IMR-90 (cell line): ENCODE results near the gene DNAJC25. TPM values are rescaled to one million over a fixed set of nuclear protein-coding genes. Genes with fewer than 3 reads are reported as not detected.

Experiments used
- ATAC-seq: fragments of 200-7000 bp; cut with Tn5 transposase; 2 replicates; pipeline ENCODE4 v1.9.1; 2020; ENCODE audit warnings: low read depth, mild to moderate bottlenecking, moderate library complexity
- BruUV-seq: library from RNA; stranded (reverse); fragments of 400-500 nt; replicated peaks from 2 replicates; lab custom pipeline; 2021; lab: Mats Ljungman, UMichigan
- CTCF ChIA-PET: fragments of 300-600 bp; formaldehyde crosslinking; extraction: SDS; loops from one replicate; lab custom pipeline; 2021; ENCODE audit warnings: antibody characterized with exemption; lab: Yijun Ruan, JAX
- POLR2A ChIA-PET: fragments of 300-600 bp; sonication (Branson Sonifier 250); formaldehyde crosslinking; loops from one replicate; lab custom pipeline; 2022; ENCODE audit warnings: antibody characterized with exemption; ENCODE audit not compliant: unreplicated experiment; lab: Charles Lee
- DNase-seq: peaks from one replicate; pipeline ENCODE4 v3.0.0; 2013
- H2AFZ ChIP-seq: replicated peaks from 2 replicates; pipeline ENCODE3; 2013; ENCODE audit warnings: low read length, mild to moderate bottlenecking; ENCODE audit not compliant: poor library complexity
- H2AK5ac ChIP-seq: 2 replicates; pipeline ENCODE4 v1.6.1; 2013; ENCODE audit warnings: low read depth, low read length, inconsistent platforms
- H2AK9ac ChIP-seq: replicated peaks from 2 replicates; pipeline ENCODE3; 2013; ENCODE audit warnings: mild to moderate bottlenecking, low read depth, low read length, moderate library complexity; ENCODE audit not compliant: poor library complexity
- H2BK120ac ChIP-seq: 2 replicates; pipeline ENCODE4 v1.6.1; 2013; ENCODE audit warnings: low read depth, low read length, inconsistent platforms
- H2BK15ac ChIP-seq: 3 replicates; pipeline ENCODE4 v1.6.1; 2013; ENCODE audit warnings: low read depth, low read length, inconsistent platforms
- H2BK20ac ChIP-seq: 2 replicates; pipeline ENCODE4 v1.6.1; 2013; ENCODE audit warnings: low read depth, mild to moderate bottlenecking, inconsistent platforms, low read length, moderate library complexity
- H2BK5ac ChIP-seq: 2 replicates; pipeline ENCODE4 v1.6.1; 2013; ENCODE audit warnings: mild to moderate bottlenecking, low read depth, low read length, inconsistent platforms; ENCODE audit not compliant: poor library complexity, severe bottlenecking
- H3K14ac ChIP-seq: replicated peaks from 2 replicates; pipeline ENCODE4 v1.6.1; 2013; ENCODE audit warnings: low read depth, low read length, inconsistent platforms
- H3K18ac ChIP-seq: 2 replicates; pipeline ENCODE4 v1.6.1; 2013; ENCODE audit warnings: low read depth, low read length, control low read depth
- H3K23ac ChIP-seq: 2 replicates; pipeline ENCODE4 v1.6.1; 2013; ENCODE audit warnings: low read depth, low read length, inconsistent platforms
- H3K27ac ChIP-seq: 2 replicates; pipeline ENCODE4 v1.5.1; 2013; ENCODE audit warnings: mild to moderate bottlenecking, control low read depth, low read length; ENCODE audit not compliant: insufficient read depth
- H3K27me3 ChIP-seq: 2 replicates; pipeline ENCODE4 v1.6.1; 2013; ENCODE audit warnings: low read length; ENCODE audit not compliant: control insufficient read depth, insufficient read depth
- H3K36me3 ChIP-seq: 2 replicates; pipeline ENCODE4 v1.6.1; 2013; ENCODE audit warnings: low read length, mixed read lengths; ENCODE audit not compliant: control insufficient read depth, insufficient read depth
- H3K4ac ChIP-seq: 2 replicates; pipeline ENCODE4 v1.6.1; 2013; ENCODE audit warnings: low read depth, low read length, inconsistent platforms
- H3K4me1 ChIP-seq: 2 replicates; pipeline ENCODE4 v1.6.1; 2013; ENCODE audit warnings: low read length, mixed read lengths; ENCODE audit not compliant: control insufficient read depth, insufficient read depth
- H3K4me2 ChIP-seq: 2 replicates; pipeline ENCODE4 v1.6.1; 2013; ENCODE audit warnings: low read depth, mild to moderate bottlenecking, control low read depth, low read length, moderate library complexity
- H3K4me3 ChIP-seq: 2 replicates; pipeline ENCODE4 v1.5.1; 2013; ENCODE audit warnings: low read depth, mild to moderate bottlenecking, control low read depth, low read length, moderate library complexity; ENCODE audit not compliant: insufficient read depth
- H3K56ac ChIP-seq: 2 replicates; pipeline ENCODE4 v1.6.1; 2013; ENCODE audit warnings: low read length, inconsistent platforms; ENCODE audit not compliant: insufficient read depth; ENCODE audit errors: extremely low read depth
- H3K79me1 ChIP-seq, 2 experiments: 2 replicates each; pipeline ENCODE4 v1.6.1; 2013; ENCODE audit warnings: low read length in 2 of 2, inconsistent platforms in 1 of 2, low read depth in 1 of 2
- H3K9ac ChIP-seq: 2 replicates; pipeline ENCODE4 v1.6.1; 2013; ENCODE audit warnings: low read depth, low read length, control low read depth
- H3K9me1 ChIP-seq: 2 replicates; pipeline ENCODE4 v1.6.1; 2013; ENCODE audit warnings: low read length, inconsistent platforms; ENCODE audit not compliant: insufficient read depth
- H3K9me3 ChIP-seq: 2 replicates; pipeline ENCODE4 v1.6.1; 2013; ENCODE audit warnings: low read length; ENCODE audit not compliant: control insufficient read depth, insufficient read depth
- H4K20me1 ChIP-seq: 2 replicates; pipeline ENCODE4 v1.6.1; 2013; ENCODE audit warnings: low read length, inconsistent platforms; ENCODE audit not compliant: insufficient read depth
- H4K5ac ChIP-seq: 2 replicates; pipeline ENCODE4 v1.6.1; 2013; ENCODE audit warnings: mild to moderate bottlenecking, low read depth, low read length, control low read depth
- H4K8ac ChIP-seq, 2 experiments: 2 replicates each; pipeline ENCODE4 v1.6.1; 2013; ENCODE audit warnings: low read depth in 2 of 2, low read length in 2 of 2, control low read depth in 1 of 2, inconsistent platforms in 1 of 2
- H4K91ac ChIP-seq: 2 replicates; pipeline ENCODE4 v1.6.1; 2013; ENCODE audit warnings: low read depth, low read length, inconsistent platforms; ENCODE audit not compliant: insufficient read depth
- BHLHE40 ChIP-seq: fragments of 150-350 bp; IDR thresholded peaks from 2 replicates; pipeline ENCODE4 v1.6.1; 2016; ENCODE audit warnings: mild to moderate bottlenecking, low read depth, low read length
- FOS ChIP-seq: fragments of 150-350 bp; IDR thresholded peaks from 2 replicates; pipeline ENCODE4 v1.6.1; 2016; ENCODE audit warnings: low read depth, low read length
- WGBS, 2 experiments: methylation state at CpG; one replicate each; pipeline versions ENCODE4 v1.1.5 to v1.1.7; 2013; ENCODE audit warnings: missing lambda C conversion rate in 2 of 2; ENCODE audit not compliant: insufficient read length in 1 of 2; ENCODE audit errors: extremely low coverage in 2 of 2; 5-methylcytosine and 5-hydroxymethylcytosine counted together
- dilution Hi-C: fragments of 300-500 bp; cut with HindIII; formaldehyde crosslinking; loops from one replicate; pipeline ENCODE4 v1.14.3; 2018; ENCODE audit warnings: low sequenced_read_pairs; ENCODE audit not compliant: unreplicated experiment
- in situ Hi-C: fragments of 300-500 bp; cut with MboI; formaldehyde crosslinking; loops from 3 replicates; pipeline ENCODE4 v1.14.3; 2019; ENCODE audit warnings: low sequenced_read_pairs, inconsistent platforms, mixed read lengths
- intact Hi-C: fragments of 100-400 bp; cut with micrococcal nuclease; formaldehyde crosslinking; loops from 2 replicates; pipeline ENCODE4 v1.10.0; 2022
- polyA plus RNA-seq, 3 experiments: library from polyadenylated mRNA; depleted of rRNA; stranded (reverse); fragments of >200 nt; gene quantifications; 2 replicates each; pipeline ENCODE4 v1.2.3, GENCODE V29; 2012; ENCODE audit warnings: low replicate concordance in 1 of 3
- total RNA-seq: library from RNA; depleted of rRNA; stranded (reverse); fragments of >200 nt; gene quantifications from 2 replicates; pipeline ENCODE4 v1.2.3, GENCODE V29; 2012

DNAJC25 gene
- total and polyA plus RNA-seq, 2 of the 4 experiments (the other 2 are of a cell fraction): 3.2 to 6.6 TPM

DNA sequence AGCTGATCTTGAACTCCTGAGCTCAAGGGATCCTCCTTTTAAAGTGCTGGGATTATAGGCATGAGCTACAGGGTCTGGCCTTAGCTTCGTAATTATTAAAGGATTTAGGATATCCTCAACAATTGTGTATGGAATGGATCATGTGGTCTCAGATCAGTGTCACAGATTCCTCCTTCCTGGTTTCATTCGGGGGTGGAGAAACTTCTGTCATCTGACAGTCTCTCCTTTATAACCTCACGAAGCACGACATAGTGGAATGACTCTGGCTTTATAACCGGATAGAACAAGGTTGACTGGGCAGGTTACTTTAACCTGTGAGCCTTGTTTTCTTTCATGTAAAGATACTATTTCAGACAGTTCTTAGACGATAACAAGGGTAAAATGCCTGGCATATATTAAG, 25.9 kb downstream of the DNAJC25 start:
- no peaks in the 10 kb centered on the region for H3K9me1 ChIP-seq
- no peak overlapping the region for H2BK15ac ChIP-seq
- peaks cover 2% of the 10 kb centered on the region; the same call in 1 of the 2 replicates for H4K20me1 ChIP-seq
- dilution Hi-C loops: no loop called here
- no peaks in the 10 kb centered on the region for H3K27me3 ChIP-seq
- DNase-seq (no peak), ATAC-seq (no peak)
- H3K9ac ChIP-seq: no peak overlapping the region
- no peak overlapping the region for H4K91ac ChIP-seq
- H2BK20ac ChIP-seq: no peak overlapping the region
- in situ Hi-C loops: no loop called here
- no peak overlapping the region for H2BK120ac ChIP-seq
- intact Hi-C loops: no loop called here
- no peak for TF ChIP-seq BHLHE40
- no peak for TF ChIP-seq FOS
- H3K56ac ChIP-seq: 0 out of 2 replicates have a peak overlapping the region, but pooled peaks have one; percentile 1
- ChIA-PET CTCF (no interaction called here), POLR2A (no interaction called here)
- no peak overlapping the region for H2BK5ac ChIP-seq
- H3K4ac ChIP-seq: no peak overlapping the region
- no peak overlapping the region for H3K4me3 ChIP-seq
- no peak overlapping the region for H3K23ac ChIP-seq
- H2AK5ac ChIP-seq: no peak overlapping the region
- H4K5ac ChIP-seq: no peak overlapping the region
- H3K79me1 ChIP-seq: peaks cover 3% of the 10 kb centered on the region in 2 experiments; a peak in 2 of 4 replicates
- no peak overlapping the region for H3K18ac ChIP-seq
- H2AK9ac ChIP-seq: no peak overlapping the region
- H3K9me3 ChIP-seq: no peaks in the 10 kb centered on the region
- peaks cover 9% of the 10 kb centered on the region for H3K36me3 ChIP-seq
- BruUV-seq: no TSS peak
- no peak overlapping the region for H4K8ac ChIP-seq
- whole genome bisulfite sequencing, 2 experiments: 100% methylated on average over 2 of the region's 6 CpGs; no CpG with 5 or more reads in 1 of the 2 experiments
- H2AFZ ChIP-seq: no peak overlapping the region
- H3K4me2 ChIP-seq: no peak overlapping the region
- no peak overlapping the region for H3K27ac ChIP-seq
- H3K4me1 ChIP-seq: no peaks in the 10 kb centered on the region
- H3K14ac ChIP-seq: no peak overlapping the region
